ENCODE results near the gene CADPS2.
"Not testable (repeated sequence)": the region's sequence is repeated elsewhere in the genome, so short reads cannot be mapped to it uniquely, and the experiment has no call there.

CADPS2 gene

DNA sequence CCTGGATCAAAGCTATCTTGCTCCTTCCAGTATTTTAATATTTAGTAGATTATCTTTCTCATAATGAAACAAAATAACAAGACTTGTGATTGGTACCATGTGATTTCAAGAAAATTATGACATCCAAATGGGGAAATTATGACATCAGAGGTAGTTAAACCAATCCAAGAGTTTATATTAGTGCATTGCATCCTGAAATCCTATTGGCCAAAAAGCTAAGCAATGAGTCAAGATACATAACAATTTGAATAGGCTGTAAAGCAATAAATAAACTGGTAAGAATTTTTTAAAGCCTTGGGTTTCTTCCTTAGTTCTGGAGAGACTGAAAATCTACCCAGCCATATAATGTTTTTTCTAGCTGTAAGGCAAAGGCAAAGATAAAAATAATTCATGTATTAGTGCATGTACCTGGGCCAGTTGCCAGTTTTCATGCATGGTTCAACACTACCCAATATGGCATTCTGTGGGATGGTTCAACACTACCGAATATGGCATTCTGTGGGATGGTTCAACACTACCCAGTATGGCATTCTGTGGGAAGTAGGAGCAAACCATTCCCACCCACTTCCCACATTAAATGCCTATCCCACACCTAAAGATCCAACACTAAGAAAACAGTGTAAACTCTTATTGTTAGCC, 183.3 kb downstream of the CADPS2 start, which contains the start of gene RNF148:
Gene RNF148, minus strand, starts transcription at position 51 of the 639 bp plus-strand sequence. CDS start 172 bp downstream, outside the sequence.
- no peak for DNase-seq

DNA sequence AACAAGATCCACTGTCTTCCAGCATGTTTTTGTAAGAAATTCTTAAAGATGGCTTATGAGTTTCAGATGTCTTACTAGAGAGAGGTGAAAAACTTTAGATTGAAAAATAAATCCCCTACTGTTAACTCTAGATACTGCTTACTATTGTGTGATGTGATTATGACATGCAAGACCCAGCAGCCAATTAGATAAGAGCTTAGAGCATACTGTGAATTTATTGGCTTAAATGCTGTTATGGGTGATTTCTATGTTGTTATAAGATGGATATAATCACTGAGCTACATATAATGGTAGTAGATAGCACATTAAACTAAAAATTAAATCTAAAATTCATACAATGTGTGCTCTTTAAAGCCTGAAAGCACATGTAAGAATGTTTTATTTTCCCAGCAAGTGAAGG, 187.2 kb downstream of the CADPS2 start, which contains the start of gene RNF133:
Gene RNF133, minus strand, starts transcription at position 101 of the 400 bp plus-strand sequence. CDS start 199 bp downstream, outside the sequence.
- DNase-seq = no peak

DNA sequence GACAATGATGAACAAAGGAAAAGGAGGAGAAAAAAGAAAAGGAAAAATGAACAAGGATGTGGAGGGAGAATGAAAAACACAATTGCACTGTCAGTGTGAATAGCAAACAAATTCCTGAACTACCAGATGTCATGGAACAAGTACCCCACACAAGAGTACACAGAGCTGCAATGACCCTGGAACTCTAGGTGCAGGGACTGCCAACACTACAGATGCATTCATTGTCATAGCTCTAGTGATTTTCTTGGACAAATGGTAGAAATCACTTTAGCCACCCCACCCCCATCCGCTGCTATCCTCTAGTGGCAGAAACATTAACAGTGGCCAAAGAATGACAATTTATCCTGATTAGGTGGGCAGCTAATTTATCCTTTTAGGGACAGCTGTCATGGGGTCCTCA, 190.4 kb downstream of the CADPS2 start:
- DNase-seq = no peak

DNA sequence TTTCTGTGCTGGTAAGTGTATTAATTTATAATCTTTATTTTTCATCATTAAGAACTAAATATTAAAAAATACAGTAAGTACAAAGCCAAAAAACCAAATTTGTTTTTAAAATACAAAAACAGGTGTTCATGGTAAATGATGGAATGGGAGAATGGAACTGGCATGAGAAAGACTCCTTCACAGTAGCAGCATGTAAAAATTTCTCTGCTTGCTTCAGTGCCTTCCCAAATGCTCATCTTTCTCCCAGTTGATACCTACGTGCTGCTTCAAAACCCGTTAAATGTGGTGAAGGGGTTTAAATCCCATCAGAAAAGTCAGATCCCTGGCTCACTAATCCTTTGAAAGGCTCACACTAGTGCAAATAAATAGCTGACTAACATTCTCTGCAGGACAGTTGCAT, 191.6 kb downstream of the CADPS2 start:
- no peak for DNase-seq

DNA sequence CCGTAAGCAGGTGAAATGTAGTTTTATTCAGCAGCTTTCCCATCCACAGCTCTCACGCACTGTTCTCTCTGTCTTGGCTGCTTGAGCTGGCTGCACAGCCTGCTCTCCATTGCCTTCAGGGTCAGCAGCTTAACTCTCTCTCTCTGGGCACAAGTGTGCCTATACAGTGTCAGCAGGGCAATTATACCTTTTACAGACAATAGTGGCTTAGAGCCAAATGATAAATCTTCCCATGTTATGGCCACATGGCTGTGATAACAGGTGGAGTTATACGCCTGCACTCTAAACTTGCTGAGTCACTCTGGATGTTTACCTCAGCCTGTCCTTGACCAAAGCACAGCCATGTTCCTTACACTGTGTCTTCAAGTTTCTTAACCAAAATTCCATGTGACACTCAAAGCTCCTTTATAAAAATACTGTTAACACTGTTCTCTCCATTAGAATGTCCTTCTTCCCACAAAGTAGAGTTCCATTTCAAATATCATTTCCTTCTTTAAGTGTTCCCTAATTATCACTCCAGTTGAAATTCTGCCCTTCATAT, 193.4 kb downstream of the CADPS2 start:
- DNase-seq = no peak

DNA sequence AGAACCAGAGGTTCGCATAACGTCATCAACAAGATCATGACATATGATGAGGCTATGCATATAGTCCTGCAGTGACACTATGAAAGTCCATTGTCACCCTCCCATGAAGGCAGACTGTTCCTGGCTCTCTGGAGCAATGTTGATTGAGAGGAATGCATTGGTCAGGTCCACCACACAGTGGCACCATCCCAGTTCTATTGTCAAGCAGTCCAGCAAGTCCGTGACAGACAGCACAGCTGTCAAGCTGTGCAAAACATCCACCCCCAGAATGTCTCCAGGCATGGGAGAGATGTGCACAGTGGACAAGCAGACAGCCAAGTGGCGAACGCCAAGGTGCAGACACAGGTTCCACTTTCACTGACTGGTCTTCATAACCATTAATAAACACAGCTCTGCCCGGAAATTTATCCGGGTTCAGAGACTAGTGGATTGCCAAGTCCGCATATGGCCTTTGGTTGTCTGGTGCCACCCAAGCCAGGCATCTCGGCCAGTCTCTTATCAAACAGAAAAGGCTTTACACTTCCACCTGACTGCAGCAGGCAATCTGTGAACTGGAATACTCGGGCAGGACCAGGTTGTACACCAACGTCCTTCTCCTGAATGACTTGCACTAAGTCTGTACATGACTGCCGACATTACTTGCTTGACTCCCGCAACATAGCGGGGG, 194.6 kb downstream of the CADPS2 start:
- no peak for DNase-seq

DNA sequence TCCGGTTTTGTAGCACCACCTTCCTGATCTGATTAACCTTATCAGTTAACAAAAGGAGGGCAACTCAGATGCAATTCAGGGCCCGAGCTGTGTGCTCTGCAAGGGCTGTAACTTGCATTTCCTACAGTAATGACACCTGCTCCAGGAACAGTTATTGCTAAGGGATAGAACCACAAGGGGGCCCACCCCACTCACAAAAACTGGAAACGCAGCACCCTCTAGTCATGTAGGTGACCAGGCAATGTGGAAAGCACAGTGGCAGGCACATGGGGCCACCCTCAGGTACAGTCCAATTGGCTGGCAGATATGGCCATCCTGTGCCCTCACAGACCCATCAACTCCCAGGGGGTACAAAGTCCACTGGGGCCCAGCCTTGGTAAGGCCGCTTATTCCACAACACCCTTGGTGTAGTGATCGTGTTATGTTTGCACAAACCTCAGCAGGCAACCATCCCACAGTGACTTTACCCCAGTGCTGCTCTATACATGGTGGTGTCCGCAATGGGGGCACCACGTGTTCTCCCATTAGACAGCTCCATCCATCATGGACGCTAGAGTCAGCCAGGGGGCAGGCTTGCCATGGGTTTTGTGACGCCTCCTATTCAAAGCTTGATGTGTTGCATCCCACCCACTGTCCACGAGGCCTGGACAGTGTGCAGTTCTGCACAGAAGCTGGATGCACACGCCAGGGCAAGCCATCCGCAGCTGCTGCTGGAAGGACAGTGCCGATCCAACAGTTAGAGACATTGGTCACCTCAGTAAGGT, 196.7 kb downstream of the CADPS2 start:
- DNase-seq = no peak

DNA sequence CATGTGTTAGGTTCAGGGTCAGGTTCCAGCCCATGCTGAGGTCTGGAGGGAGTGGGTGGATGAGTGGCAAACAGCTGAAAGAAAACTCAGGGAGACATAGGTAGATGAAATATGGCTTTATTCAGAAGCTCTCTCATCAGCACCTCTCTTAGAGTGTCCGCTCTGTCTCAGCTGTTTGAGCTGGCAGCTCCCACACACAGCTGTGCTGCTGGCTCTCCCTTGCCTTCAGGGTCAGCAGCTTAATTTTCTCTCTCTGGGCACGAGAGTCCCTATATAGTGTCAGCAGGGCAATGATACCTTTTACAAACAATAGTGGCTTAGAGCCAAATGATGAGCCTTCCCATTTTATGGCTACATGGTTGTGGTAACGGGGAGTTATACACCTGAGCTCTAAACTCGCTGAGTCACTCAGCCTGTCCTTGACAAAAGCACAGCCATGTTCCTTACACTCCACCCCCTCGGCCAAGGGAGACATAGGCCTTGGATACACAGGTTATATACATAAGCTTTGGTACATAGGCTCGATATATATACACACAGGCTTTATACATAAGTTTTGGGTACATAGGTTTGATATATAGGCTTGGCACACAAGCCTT, 197.8 kb downstream of the CADPS2 start:
- no peak for DNase-seq

DNA sequence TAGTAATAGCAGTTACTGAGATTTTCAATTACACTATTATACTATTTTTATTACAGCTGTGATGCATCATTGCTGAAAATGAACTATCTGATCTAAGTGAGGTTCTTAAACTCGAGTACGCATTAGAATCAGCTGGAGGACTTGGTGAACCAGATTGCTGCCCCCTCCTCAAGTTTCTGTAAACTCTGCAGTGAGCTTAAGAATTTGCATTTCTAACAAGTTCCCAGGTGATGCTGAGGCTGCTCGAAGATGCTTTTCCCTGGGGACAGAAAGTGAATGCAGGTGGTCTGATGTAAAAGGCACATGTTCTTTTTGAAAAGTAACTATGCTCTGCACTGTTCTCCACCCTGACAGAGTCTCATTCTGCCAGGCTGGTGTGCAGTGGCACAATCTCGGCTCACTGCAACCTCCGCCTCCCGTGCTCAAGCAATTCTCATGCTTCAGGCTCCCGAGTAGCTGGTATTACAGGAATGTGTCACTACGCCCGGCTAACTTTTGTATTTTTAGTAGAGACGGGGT, 199.8 kb downstream of the CADPS2 start:
- DNase-seq = no peak

DNA sequence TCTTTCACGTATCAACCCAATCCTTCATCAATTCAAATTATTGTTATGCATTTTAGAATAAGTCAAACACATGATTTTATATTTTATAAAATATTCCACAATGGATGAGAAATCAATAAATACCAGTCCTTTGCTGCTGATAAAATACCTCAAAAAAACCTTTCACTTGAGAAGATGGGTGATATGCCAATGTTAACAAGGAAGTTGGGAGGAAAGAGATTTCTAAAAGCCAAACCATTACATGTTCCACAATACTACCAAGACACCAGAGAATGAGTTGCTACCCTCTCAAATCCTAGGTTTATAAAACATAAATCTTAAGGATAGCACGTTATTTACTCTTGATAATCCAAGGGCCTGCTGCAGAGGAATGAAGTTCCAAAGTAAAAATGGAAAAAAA, 201.8 kb downstream of the CADPS2 start:
- DNase-seq = no peak

DNA sequence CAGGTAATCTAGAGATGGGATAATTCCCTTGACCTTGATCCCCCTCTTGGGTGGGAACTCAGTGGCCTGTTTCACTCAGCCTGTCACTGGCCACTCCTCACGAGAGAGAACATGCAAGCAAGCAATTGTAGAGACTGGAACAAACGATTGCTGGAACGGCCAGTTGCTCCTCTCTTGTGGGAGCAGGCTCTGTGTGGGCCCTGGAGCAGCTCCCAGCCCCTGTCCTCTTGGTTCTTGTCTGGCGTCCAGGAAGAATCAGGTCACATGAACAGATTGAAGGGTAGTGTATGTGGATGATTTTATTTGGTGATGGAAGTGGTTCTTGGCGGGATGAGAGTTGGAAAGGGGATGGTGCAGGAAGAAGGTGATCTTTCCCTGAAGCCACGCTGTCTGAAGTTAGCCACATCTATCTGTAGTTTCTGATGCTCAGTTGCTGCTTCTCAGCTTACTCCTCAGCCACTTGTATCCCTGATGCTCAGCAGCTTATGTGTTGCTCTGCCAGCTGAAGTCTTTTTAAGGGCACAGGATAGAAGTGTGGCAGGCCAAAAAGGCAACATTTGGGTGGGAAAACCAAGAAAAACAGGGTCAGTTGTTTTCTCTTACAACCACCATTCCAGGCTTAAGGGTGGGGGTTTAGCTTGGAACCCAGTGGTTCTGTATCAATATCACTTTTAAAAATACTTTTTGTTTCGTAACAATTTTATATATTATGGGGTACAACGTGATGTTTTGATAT, 203.3 kb downstream of the CADPS2 start:
- no peak for DNase-seq

DNA sequence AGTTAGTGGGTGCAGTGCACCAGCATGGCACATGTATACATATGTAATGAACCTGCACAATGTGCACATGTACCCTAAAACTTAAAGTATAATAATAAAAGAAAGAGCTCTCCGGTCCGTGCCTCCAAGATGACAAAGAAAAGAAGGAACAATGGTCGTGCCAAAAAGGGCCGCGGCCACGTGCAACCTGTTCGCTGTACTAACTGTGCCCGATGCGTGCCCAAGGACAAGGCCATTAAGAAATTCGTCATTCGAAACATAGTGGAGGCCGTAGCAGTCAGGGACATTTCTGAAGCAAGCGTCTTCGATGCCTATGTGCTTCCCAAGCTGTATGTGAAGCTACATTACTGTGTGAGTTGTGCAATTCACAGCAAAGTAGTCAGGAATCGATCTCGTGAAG, 205.1 kb downstream of the CADPS2 start:
- not testable (repeated sequence) for DNase-seq

DNA sequence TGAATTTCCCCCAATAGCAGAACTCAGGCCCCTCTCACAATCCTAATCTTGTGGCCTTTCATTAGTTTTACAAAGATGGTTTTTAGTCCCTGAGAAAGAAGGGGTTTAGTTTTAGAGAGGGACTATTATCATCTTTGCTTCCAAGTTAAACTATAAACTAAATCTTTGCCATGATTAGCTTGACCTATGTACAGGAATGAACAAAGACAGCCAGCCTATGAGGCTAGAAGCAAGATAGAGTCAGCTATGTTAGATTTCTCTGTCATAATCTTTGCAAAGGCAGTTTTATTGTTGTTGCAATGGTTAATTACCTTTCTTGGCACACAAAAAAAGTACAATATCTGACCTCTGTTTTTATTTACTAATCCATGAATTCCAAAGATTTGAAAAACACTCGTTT, 206.4 kb downstream of the CADPS2 start:
- DNase-seq = no peak

DNA sequence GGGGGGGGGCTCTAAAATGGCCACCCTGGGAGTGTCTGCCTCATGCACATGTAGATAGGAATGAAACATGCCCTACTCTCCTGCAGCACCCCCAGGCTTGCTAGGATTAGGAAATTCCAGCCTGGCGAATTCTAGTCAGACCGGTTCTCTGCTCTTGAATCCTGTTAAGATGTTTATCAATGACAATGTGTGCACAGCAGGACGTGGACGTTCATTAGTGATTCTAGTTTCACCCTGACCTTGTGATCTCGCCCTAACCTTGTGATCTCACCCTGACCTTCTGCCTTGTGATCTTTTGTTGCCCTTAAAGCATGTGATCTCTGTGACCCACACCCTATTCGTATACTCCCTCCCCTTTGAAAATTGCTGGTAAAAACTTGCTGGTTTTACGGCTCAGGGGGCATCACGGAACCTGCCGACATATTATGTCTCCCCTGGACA, 207.0 kb downstream of the CADPS2 start:
- not testable (repeated sequence) for DNase-seq

DNA sequence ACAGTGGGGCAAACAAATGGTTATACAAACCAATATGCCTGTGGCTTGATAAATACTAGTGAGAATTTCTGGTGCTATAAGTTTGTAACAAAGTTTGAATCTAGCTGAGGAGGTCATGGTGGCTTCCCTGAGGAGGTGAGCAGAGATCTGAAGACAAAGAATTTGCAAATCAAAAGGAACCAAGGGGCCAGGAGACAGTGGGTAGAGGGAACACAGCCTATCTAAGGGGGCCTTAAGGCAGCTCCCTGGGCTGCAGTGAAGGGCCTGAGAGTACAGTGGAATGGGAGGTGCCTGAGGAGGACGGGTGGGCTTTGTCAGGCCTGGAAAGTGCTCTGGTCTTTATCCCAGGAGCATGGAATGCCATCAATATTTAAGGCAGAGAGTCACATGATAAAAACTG, 209.1 kb downstream of the CADPS2 start:
- no peak for DNase-seq

DNA sequence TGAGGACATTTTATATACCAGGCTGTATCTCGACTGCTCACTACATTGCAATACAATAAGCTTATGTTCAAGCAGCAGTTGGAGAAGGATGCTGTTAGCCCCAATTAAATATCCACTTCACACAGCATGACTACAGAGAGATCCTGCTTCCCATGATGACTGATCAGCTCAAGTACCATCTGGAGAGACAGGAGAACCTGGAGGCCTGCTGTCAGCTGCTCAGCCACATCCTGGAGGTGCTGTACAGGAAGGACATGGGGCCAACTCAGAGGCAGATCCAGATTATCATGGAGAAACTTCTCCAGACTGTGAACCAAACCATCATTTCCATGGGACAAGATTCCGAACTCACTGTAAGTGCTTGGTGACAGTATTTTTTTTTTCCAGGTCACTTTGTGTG, 209.8 kb downstream of the CADPS2 start:
- DNase-seq = no peak

DNA sequence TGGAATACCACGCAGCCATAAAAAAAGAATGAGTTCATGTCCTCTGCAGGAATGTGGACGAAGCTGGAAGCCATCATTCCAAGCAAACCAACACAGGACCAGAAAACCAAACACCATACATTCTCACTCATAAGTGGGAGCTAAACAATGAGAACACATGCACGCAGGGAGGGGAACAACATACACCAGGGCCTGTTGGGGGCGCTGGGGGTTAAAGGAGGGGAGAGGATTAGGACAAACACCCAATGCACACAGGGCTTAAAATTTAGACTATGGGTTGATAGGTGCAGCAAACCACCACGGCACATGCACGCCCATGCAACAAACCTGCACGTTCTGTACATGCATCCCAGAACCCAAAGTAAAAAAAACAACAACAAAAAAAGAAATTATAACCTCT, 210.6 kb downstream of the CADPS2 start:
- DNase-seq = no peak

DNA sequence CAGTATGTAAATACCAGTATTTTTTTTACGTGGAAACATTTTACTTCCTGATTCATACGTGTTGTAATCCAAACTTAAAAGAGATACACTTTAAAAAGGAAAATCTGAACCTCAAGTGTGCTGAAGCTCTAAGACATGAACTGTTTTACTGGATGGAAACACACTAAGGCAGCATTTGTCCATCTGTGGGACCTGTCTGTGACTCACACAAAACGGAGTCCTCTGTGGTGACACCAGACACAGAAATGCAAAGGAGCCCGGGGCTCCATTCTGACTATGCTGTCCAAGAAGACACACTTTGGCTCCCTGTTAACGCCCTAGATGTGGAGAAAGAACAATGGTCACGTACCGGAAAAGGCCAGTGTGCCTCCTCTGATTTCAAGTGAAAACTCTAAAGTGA, 211.2 kb downstream of the CADPS2 start:
- no peak for DNase-seq

DNA sequence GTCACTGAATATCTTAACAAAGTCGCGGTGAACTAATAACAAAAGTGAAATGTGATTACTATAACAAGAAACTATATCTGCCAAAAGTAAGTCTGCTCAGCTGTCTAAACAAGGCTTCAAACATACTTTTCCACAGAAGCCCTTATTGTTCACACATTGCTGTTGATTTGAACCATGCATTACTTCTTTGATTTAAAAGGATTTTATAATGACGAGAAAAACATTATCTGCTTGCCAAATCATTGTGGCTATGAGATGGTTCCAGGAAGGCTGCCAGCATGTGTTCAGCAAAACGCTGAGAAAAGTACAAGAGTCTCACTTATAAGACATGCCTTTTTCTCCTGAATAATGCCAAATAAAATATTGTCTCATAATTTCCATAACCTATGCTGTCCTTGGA, 211.8 kb downstream of the CADPS2 start:
- no peak for DNase-seq

DNA sequence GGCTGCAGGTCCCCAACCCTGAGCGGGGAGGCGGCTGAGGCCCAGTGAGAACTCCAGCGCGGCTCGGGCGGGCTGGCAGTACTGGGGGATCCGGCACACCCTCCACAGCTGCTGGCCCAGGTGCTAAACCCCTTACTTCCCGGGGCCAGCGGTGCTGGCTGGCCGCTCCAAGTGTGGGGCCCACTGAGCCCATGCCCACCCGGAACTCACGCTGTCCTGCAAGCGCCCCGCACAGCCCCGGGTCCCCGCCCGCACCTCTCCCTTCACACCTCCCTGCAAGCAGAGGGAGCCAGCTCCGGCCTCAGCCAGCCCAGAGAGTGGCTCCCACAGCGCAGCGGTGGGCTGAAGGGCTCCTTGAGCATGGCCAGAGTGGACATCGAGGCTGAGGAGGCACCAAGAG, 212.3 kb downstream of the CADPS2 start:
- DNase-seq = no peak

DNA sequence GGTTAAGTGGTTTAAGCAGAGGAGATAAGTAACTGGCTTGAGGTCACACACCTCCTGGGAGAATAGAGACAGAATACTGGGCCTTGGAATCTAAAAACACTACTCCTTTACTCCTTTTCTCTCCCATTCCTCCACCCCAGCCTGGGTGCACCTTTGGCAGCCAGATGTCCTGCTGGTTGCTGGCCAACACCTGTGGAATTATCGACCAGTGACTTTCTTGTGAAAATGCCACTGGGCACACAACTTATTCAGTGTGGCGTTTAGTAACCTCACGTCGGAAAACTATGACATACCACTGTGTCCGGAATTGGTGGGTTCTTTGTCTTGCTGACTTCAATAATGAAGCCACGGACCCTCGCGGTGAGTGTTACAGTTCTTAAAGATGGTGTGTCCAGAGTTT, 213.7 kb downstream of the CADPS2 start:
- no peak for DNase-seq

DNA sequence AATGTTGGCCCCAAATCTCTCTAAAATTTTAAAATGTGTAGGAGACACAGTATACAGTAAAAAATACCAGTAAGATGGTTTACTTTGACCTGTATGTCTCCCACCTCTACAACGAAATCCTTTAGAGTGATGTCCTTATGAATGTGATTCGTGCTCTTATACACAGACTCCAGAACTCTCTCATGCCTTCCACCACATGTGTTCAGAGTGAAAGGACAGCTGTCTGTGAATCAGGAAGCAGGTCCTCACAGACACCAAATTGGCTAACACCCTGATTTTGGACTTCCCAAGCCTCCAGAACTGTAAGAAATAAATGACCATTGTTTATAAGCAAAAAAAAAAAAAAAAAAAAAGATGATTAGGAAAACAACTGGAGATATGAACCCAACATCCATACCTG, 222.5 kb downstream of the CADPS2 start:
- DNase-seq = no peak

Measured in activated naive CD4-positive, alpha-beta T cell treated with Interleukin-2 at 50 U/mL for 16 hours (primary cell).